Liver (tissue), 9 donors: ENCODE measurements around the gene TARBP1. TPM values are rescaled to one million over a fixed set of nuclear protein-coding genes. Genes with fewer than 3 reads are reported as not detected.

Source experiments
- DNase-seq: peaks from one replicate; pipeline ENCODE4 v3.0.0-alpha.2; 2017; ENCODE audit warnings: low spot score
- H3K27ac ChIP-seq, 2 donors: one replicate each; pipeline ENCODE4 v1.7.0; 2013; ENCODE audit warnings: inconsistent platforms in 2 of 2, low read length in 2 of 2, control low read depth in 1 of 2, low read depth in 1 of 2, mild to moderate bottlenecking in 1 of 2
- H3K27me3 ChIP-seq, 4 donors: one replicate each; pipeline versions ENCODE4 v1.6.1 to v1.7.0; 2013; ENCODE audit warnings: low read length in 3 of 4, inconsistent platforms in 1 of 4, mild to moderate bottlenecking in 1 of 4, moderate library complexity in 1 of 4; ENCODE audit not compliant: control insufficient read depth in 4 of 4, insufficient read depth in 4 of 4
- H3K36me3 ChIP-seq, 4 donors: one replicate each; pipeline versions ENCODE4 v1.6.1 to v1.7.0; 2013; ENCODE audit warnings: low read length in 3 of 4, mild to moderate bottlenecking in 3 of 4, low read depth in 1 of 4, moderate library complexity in 1 of 4; ENCODE audit not compliant: control insufficient read depth in 4 of 4, insufficient read depth in 3 of 4
- H3K4me1 ChIP-seq, 4 donors: one replicate each; pipeline versions ENCODE4 v1.6.1 to v1.7.0; 2013; ENCODE audit warnings: low read length in 3 of 4, mild to moderate bottlenecking in 3 of 4, moderate library complexity in 1 of 4; ENCODE audit not compliant: control insufficient read depth in 4 of 4, insufficient read depth in 4 of 4
- H3K4me3 ChIP-seq, 3 donors: one replicate each; pipeline versions ENCODE4 v1.6.1 to v1.7.0; 2013; ENCODE audit warnings: low read length in 3 of 3, control low read depth in 1 of 3, low read depth in 1 of 3, mild to moderate bottlenecking in 1 of 3
- H3K9ac ChIP-seq, 2 donors: one replicate each; pipeline ENCODE4 v1.7.0; 2013; ENCODE audit warnings: low read length in 2 of 2, mild to moderate bottlenecking in 2 of 2, moderate library complexity in 2 of 2, control low read depth in 1 of 2, low read depth in 1 of 2
- H3K9me3 ChIP-seq, 4 donors: one replicate each; pipeline versions ENCODE4 v1.6.1 to v1.7.0; 2013; ENCODE audit warnings: low read length in 3 of 4; ENCODE audit not compliant: control insufficient read depth in 4 of 4
- EGR1 ChIP-seq, 2 donors: IDR thresholded peaks; 2 replicates each; pipeline ENCODE4 v1.6.1; 2016 to 2018; ENCODE audit warnings: antibody characterized with exemption in 2 of 2, low read depth in 2 of 2
- FOXA1 ChIP-seq: IDR thresholded peaks from 2 replicates; pipeline ENCODE4 v1.6.1; 2016; ENCODE audit warnings: antibody characterized with exemption
- FOXA2 ChIP-seq: IDR thresholded peaks from 2 replicates; pipeline ENCODE4 v1.6.1; 2016; ENCODE audit warnings: antibody characterized with exemption
- GABPA ChIP-seq, 2 donors: IDR thresholded peaks in 1 of 2; conservative IDR thresholded peaks in 1 of 2; 2 replicates each; pipeline ENCODE4 v1.6.1; 2016; ENCODE audit warnings: antibody characterized with exemption in 2 of 2, mild to moderate bottlenecking in 1 of 2, moderate library complexity in 1 of 2
- HNF4A ChIP-seq, 2 donors: conservative IDR thresholded peaks; 2 replicates each; pipeline ENCODE4 v1.6.1; 2016; ENCODE audit warnings: antibody characterized with exemption in 2 of 2, mild to moderate bottlenecking in 2 of 2
- JUND ChIP-seq, 2 donors: IDR thresholded peaks; 2 replicates each; pipeline ENCODE4 v1.6.1; 2016; ENCODE audit warnings: antibody characterized with exemption in 2 of 2
- NR2F2 ChIP-seq: IDR thresholded peaks from 2 replicates; pipeline ENCODE4 v1.6.1; 2016; ENCODE audit warnings: antibody characterized with exemption
- RAD21 ChIP-seq, 2 donors: IDR thresholded peaks; 2 replicates each; pipeline ENCODE4 v1.6.1; 2016; ENCODE audit warnings: antibody characterized with exemption in 2 of 2, mild to moderate bottlenecking in 2 of 2
- RXRA ChIP-seq, 2 donors: IDR thresholded peaks; 2 replicates each; pipeline ENCODE4 v1.6.1; 2017 to 2018; ENCODE audit warnings: antibody characterized with exemption in 2 of 2, mild to moderate bottlenecking in 1 of 2
- SP1 ChIP-seq: IDR thresholded peaks from 2 replicates; pipeline ENCODE4 v1.6.1; 2018; ENCODE audit warnings: antibody characterized with exemption, mild to moderate bottlenecking
- TAF1 ChIP-seq: conservative IDR thresholded peaks from 2 replicates; pipeline ENCODE4 v1.6.1; 2016; ENCODE audit warnings: antibody characterized with exemption, mild to moderate bottlenecking
- YY1 ChIP-seq: IDR thresholded peaks from 2 replicates; pipeline ENCODE4 v1.6.1; 2016; ENCODE audit warnings: antibody characterized with exemption, mild to moderate bottlenecking
- WGBS: extraction: QIAGEN DNeasy Blood & Tissue Kit; methylation state at CpG from one replicate; pipeline ENCODE4 v1.1.7; 2013; 5-methylcytosine and 5-hydroxymethylcytosine counted together
- polyA plus RNA-seq, 2 donors: library from polyadenylated mRNA; stranded (reverse) in 1 of 2; unstranded in 1 of 2; fragments of 200-250 nt in 1 of 2; fragments of >200 nt in 1 of 2; fragmentation: Nextera tagmentation in 1 of 2; extraction: Ambion mirVana in 1 of 2; gene quantifications; one replicate each; pipeline versions ENCODE4 v1.2.1 to v1.2.3, GENCODE V29; 2013 to 2015
- total RNA-seq, 2 donors: library from RNA; depleted of rRNA; stranded (reverse); fragments of >200 nt; gene quantifications; one replicate each; pipeline ENCODE4 v1.2.3, GENCODE V29; 2014
- TF ChIP-seq, protein P1 (sequence below): fragments of 150-350 bp; IDR thresholded peaks from 2 replicates; pipeline ENCODE4 v1.5.1; 2017; ENCODE audit warnings: improper control_type of control experiment, low read depth, low read length; ENCODE audit not compliant: missing input control
- TF ChIP-seq, protein P2 (sequence below): IDR thresholded peaks from 2 replicates; pipeline ENCODE4 v1.6.1; 2016; ENCODE audit warnings: antibody characterized with exemption
- TF ChIP-seq, protein P3 (sequence below): IDR thresholded peaks from 2 replicates; pipeline ENCODE4 v1.6.1; 2016; ENCODE audit warnings: antibody characterized with exemption, mild to moderate bottlenecking
- TF ChIP-seq, protein P4 (sequence below): IDR thresholded peaks from 2 replicates; pipeline ENCODE4 v1.6.1; 2016; ENCODE audit warnings: antibody characterized with exemption
- TF ChIP-seq, protein P5 (sequence below): IDR thresholded peaks from 2 replicates; pipeline ENCODE4 v1.6.1; 2016; ENCODE audit warnings: antibody characterized with exemption
- donor health status: healthy.
- donor health status: healthy.
- donor health status: healthy.
- donor health status: healthy.
- donor health status: healthy.

Gene TARBP1
- total and polyA plus RNA-seq, 4 donors = 4.1 to 17.6 (median 9.1) TPM

DNA sequence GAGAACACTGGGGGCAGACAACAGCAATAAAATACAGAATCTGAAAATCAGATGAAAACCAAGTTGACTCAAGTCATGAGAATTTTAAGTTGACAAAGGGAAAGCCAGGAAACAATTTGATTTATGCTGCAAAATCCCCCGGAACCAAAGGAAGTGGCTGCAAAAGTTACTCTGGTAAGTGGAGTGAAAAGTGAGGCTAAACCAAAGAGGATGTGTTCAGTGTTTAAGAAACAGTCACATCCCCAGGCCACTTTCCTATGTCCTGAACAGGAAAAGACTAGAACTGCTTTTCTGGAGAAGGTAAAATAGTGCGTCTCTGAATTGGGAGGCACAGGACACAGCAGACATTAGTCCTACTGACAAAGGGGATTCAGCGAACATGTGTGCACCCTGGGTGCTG is 5.9 kb downstream of the TARBP1 start:
- H3K4me3 ChIP-seq = no peak overlapping the region
- H3K9ac ChIP-seq = no peak overlapping the region
- H3K27me3 ChIP-seq = no peaks in the 10 kb centered on the region
- H3K4me1 ChIP-seq = peaks cover 0 to 7% (median 3%) of the 10 kb centered on the region in 4 donors
- 76% methylated on average over 3 of the region's 3 CpGs for WGBS
- no peaks in the 10 kb centered on the region for H3K9me3 ChIP-seq
- no peak overlapping the region for H3K27ac ChIP-seq
- no peak for DNase-seq
- TF ChIP-seq, protein P1, sequence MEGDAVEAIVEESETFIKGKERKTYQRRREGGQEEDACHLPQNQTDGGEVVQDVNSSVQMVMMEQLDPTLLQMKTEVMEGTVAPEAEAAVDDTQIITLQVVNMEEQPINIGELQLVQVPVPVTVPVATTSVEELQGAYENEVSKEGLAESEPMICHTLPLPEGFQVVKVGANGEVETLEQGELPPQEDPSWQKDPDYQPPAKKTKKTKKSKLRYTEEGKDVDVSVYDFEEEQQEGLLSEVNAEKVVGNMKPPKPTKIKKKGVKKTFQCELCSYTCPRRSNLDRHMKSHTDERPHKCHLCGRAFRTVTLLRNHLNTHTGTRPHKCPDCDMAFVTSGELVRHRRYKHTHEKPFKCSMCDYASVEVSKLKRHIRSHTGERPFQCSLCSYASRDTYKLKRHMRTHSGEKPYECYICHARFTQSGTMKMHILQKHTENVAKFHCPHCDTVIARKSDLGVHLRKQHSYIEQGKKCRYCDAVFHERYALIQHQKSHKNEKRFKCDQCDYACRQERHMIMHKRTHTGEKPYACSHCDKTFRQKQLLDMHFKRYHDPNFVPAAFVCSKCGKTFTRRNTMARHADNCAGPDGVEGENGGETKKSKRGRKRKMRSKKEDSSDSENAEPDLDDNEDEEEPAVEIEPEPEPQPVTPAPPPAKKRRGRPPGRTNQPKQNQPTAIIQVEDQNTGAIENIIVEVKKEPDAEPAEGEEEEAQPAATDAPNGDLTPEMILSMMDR = no peak
- TF ChIP-seq FOXA1 (no peak), EGR1 (IDR thresholded peaks at IDR 0.05; ENCODE audit: low read depth in 2 of 2) (no peak), SP1 (no peak), NR2F2 (no peak), YY1 (no peak), FOXA2 (no peak), HNF4A (conservative IDR thresholded peaks at IDR 0.05) (no peak), GABPA (IDR thresholded peaks at IDR 0.05 in 1 of 2, conservative IDR thresholded peaks at IDR 0.05 in 1 of 2) (no peak), JUND (IDR thresholded peaks at IDR 0.05) (no peak)
- TF ChIP-seq, protein P2, sequence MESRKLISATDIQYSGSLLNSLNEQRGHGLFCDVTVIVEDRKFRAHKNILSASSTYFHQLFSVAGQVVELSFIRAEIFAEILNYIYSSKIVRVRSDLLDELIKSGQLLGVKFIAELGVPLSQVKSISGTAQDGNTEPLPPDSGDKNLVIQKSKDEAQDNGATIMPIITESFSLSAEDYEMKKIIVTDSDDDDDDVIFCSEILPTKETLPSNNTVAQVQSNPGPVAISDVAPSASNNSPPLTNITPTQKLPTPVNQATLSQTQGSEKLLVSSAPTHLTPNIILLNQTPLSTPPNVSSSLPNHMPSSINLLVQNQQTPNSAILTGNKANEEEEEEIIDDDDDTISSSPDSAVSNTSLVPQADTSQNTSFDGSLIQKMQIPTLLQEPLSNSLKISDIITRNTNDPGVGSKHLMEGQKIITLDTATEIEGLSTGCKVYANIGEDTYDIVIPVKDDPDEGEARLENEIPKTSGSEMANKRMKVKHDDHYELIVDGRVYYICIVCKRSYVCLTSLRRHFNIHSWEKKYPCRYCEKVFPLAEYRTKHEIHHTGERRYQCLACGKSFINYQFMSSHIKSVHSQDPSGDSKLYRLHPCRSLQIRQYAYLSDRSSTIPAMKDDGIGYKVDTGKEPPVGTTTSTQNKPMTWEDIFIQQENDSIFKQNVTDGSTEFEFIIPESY = no peak
- no peaks in the 10 kb centered on the region for H3K36me3 ChIP-seq

DNA sequence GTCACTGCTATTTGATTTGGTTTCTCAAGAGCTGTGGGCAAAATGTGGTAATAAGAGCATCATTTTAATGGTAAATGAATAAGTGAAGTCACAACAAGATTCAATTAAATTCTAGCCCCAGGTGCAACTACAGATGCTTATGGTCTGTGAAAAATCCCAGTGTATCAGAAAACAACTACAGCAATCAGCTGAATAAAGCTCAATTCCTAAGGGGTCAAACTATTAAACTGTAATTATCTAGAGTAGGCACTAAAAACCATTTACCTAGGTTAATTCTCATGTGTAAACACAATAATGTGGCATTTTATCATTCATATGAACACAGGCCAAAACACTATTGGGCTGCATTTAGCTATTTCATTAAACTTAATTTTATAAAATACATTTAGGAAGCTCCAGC is 9.6 kb downstream of the TARBP1 start:
- H3K9ac ChIP-seq = no peak overlapping the region
- H3K4me3 ChIP-seq = no peak overlapping the region
- H3K9me3 ChIP-seq = no peaks in the 10 kb centered on the region
- no peaks in the 10 kb centered on the region for H3K27me3 ChIP-seq
- TF ChIP-seq YY1 (no peak), HNF4A (conservative IDR thresholded peaks at IDR 0.05) (no peak), FOXA2 (no peak), RAD21 (IDR thresholded peaks at IDR 0.05) (no peak), EGR1 (IDR thresholded peaks at IDR 0.05; ENCODE audit: low read depth in 2 of 2) (no peak), TAF1 (no peak), RXRA (IDR thresholded peaks at IDR 0.05) (no peak), JUND (IDR thresholded peaks at IDR 0.05) (no peak)
- TF ChIP-seq, protein P2 = no peak
- TF ChIP-seq, protein P3, sequence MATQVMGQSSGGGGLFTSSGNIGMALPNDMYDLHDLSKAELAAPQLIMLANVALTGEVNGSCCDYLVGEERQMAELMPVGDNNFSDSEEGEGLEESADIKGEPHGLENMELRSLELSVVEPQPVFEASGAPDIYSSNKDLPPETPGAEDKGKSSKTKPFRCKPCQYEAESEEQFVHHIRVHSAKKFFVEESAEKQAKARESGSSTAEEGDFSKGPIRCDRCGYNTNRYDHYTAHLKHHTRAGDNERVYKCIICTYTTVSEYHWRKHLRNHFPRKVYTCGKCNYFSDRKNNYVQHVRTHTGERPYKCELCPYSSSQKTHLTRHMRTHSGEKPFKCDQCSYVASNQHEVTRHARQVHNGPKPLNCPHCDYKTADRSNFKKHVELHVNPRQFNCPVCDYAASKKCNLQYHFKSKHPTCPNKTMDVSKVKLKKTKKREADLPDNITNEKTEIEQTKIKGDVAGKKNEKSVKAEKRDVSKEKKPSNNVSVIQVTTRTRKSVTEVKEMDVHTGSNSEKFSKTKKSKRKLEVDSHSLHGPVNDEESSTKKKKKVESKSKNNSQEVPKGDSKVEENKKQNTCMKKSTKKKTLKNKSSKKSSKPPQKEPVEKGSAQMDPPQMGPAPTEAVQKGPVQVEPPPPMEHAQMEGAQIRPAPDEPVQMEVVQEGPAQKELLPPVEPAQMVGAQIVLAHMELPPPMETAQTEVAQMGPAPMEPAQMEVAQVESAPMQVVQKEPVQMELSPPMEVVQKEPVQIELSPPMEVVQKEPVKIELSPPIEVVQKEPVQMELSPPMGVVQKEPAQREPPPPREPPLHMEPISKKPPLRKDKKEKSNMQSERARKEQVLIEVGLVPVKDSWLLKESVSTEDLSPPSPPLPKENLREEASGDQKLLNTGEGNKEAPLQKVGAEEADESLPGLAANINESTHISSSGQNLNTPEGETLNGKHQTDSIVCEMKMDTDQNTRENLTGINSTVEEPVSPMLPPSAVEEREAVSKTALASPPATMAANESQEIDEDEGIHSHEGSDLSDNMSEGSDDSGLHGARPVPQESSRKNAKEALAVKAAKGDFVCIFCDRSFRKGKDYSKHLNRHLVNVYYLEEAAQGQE = no peak
- TF ChIP-seq, protein P4, sequence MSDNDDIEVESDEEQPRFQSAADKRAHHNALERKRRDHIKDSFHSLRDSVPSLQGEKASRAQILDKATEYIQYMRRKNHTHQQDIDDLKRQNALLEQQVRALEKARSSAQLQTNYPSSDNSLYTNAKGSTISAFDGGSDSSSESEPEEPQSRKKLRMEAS = no peak
- TF ChIP-seq, protein P5, sequence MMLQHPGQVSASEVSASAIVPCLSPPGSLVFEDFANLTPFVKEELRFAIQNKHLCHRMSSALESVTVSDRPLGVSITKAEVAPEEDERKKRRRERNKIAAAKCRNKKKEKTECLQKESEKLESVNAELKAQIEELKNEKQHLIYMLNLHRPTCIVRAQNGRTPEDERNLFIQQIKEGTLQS = no peak
- H3K27ac ChIP-seq = no peak overlapping the region
- no peak for DNase-seq
- no peaks in the 10 kb centered on the region for H3K4me1 ChIP-seq
- H3K36me3 ChIP-seq = peaks cover 0 to 7% (median 0%) of the 10 kb centered on the region in 4 donors
